ENCODE results near the gene DPP6.
"Not testable (repeated sequence)": the region's sequence is repeated elsewhere in the genome, so short reads cannot be mapped to it uniquely, and the experiment has no call there.

DPP6 gene

DNA sequence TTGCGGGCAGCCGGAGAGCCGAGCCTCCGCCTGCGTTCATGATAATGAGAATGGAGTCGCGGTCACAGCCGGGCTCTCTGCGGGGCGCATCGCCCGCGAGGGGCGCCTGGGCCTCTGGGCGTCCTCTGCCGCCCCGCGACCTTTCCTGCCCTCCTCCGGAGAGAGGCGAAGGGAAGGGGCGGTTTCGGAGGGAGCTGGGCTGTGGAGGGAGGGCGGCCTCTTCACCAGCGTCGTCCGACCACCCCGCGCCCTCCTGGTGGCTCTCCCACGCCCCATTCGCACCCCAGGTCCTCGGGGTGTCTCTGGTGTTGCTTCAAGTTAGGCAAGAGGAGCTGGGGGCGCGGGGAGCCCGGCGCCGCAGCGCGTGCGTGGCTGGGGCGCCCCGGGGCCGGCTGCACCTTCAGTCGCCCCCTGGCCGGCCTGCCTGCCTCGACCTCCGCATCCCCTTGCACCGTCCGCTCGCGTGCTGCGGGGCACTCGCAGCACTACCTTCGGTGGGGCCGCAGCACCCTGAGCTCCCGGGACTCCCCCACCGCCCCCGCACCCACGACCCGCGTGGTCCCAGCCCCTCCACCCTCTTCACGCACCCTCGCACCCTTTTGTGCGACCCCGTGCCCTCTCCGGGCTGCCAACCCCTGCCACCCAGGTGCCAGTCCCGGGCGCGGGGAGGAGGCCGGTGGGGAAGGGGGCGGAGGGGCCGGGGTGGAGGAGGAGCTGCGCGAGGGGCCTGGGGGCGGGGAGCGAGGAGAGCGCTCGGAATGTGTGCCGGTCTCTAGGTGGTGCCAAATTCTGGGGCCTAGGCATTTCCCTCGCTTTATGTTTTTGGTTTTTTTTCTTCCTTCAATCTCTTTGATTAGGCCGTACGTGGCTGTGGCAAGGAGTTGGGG lies at the start of gene DPP6:
Gene DPP6, plus strand, starts transcription at position 756 of the 887 bp plus-strand sequence.
- not testable (repeated sequence) for DNase-seq

DNA sequence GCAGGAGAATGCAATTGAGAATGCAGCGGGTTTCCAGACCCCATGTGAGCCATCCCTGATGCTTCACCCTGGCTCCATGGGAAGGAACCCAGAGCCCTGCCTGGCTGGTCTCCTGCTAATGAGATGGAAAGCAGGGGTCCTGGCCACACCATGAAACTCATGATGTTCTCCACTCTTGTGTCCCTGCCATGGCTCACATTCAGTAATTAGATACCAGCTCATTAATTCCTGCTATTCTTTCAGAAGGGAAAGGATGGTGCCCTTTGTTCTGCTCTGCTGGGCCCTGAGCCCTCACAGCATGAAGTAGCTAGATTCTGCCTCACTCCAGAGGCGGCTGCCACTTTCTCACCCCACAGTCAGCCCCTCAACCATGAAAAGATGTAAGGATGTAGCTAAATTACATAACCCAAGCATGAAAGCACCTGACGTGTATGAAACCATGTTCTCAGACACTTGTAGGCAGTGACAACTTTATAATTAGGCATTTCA lies 42.7 kb upstream of the DPP6 start:
- not testable (repeated sequence) for DNase-seq

DNA sequence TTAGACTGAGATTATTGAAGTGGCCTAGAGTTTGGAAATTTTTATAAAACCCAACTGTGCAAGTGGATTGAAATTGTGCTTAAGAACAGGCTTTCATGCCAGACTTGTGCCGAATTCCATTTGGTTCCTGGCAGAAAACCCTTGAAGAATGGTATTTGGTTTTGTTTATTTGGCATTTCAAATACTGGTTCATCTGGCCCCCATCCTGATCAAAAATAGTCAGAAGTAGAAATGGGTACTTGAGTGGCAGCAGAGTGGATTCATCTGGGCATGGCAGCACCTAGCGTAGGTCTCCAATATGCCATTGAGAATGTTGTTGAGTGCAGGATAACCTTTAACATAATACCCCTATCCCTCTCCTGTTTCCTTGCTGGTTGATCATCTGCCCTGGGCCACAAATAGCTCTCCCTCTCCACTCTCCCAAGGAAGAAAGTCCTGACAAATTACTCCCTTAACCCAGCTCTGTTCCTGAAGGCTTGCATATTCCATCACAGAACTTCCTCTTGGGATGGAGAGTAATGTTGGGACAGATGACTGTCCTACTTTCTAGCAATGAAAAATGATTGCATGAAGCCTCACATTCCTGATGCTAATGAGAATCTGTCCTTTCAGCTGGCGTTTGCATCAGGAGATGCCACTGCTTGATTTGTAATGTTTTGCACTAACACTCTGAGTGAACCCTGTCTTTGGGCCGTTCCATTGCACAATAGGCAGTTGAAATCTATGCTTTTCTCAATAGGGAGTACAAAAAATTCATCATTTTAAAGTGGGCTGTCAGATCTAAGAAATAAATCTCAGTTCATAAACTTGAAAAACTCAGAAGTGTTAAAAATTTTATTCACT lies 41.3 kb upstream of the DPP6 start:
- not testable (repeated sequence) for DNase-seq

DNA sequence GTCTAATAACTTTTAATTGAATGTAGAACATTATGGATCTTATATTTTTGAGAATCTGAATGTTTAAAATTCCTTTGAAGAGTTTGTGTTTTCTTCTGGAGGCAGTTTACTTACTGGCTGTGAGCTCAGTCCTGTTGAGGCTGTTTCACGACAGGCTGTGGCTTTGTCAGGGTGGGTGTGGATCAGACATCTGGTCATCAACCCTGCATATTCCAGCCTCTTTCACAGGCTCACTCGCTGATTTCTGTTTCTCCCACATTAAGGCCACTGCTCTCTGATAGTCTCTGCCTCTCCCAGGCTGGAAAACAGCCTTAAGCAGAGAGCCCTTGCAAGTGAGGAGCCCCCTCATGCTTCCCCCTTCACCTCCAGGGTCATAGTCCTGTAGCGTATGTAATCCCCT lies 39.4 kb upstream of the DPP6 start:
- DNase-seq = not testable (repeated sequence)

DNA sequence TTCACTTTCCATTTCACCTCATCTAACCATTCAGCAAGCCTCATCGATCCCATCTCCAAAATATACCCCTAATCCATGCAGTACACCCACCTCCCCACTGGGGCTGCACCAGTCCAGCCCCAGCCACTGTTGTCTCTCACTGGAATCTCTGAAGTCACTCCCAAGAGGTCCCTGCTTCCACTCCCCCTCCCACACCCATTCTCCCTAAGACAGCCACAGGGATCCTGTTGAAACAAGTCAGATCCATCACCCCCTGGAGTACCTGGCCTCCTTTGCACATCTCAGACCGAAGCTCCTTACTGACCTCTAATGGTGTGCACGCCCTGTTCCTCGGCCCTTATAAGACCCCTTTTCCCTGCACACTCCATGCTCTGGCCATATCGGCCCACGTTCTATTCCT lies 36.6 kb upstream of the DPP6 start:
- DNase-seq = not testable (repeated sequence)

DNA sequence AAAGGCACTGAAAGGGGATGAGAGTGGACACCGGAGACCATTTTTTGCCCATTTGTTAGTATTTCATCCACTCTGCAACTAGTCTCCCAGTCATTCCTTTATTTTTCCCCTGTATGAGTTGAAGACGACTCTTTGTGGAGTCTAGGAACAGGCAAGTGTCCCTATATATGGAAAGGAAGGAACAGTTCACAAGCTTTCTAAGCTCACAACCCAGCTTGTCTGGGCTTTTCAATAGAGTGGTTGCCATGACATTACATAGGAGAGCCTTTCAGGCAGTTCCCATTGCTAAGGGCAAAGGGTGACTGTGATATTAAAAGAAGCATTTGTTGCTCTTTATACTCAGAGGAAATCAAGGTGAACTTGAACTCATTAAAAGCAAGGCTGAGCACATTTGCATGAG lies 33.8 kb upstream of the DPP6 start:
- not testable (repeated sequence) for DNase-seq

DNA sequence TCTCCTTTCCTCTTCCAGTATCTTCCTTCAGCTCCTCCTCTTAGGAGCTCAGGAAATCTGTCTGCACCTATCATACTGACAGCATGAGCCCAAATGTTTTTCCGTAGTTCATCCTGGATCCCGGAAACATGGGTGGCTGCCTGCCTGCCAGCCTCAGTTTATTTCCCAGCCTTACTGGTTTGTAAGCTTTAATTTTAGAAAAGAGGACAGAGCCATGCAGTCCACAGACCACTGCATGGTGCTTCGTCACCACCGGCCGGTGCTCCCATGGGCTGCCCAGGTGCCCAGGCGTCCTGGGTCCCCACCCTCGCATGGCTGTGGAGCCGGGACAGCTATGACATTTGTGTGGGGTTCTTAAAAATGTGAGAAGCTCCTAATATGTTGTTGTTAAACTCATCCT lies 24.4 kb upstream of the DPP6 start:
- DNase-seq = not testable (repeated sequence)

DNA sequence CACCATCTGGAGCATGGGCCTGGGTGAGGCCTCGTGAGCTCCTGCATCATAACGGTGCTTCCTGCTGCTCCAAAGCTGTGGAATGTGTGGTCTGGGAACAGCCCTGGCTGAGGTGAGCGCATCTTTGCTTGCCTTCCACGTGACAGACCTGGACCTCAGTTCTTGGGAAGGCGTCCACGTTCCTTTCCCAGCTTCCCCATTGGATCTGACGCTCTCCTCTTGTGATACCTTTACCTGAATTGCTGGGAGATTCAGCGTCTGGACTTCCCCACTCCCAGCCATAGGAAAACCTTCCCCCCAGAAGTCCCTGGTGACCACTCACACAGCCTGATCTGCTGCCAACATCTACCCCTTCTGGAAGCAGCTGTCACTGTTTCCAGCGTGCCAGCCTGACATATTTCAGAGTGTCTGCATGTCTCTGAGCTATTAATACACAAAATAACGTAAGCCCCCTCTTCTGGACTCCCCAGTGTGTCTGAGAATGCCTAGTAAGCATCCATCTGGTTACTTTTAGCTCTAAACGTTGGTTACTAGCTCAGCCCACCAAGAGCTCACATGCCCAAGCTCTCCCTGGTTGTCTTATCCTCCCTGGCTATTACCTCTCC lies 21.6 kb upstream of the DPP6 start:
- not testable (repeated sequence) for DNase-seq

DNA sequence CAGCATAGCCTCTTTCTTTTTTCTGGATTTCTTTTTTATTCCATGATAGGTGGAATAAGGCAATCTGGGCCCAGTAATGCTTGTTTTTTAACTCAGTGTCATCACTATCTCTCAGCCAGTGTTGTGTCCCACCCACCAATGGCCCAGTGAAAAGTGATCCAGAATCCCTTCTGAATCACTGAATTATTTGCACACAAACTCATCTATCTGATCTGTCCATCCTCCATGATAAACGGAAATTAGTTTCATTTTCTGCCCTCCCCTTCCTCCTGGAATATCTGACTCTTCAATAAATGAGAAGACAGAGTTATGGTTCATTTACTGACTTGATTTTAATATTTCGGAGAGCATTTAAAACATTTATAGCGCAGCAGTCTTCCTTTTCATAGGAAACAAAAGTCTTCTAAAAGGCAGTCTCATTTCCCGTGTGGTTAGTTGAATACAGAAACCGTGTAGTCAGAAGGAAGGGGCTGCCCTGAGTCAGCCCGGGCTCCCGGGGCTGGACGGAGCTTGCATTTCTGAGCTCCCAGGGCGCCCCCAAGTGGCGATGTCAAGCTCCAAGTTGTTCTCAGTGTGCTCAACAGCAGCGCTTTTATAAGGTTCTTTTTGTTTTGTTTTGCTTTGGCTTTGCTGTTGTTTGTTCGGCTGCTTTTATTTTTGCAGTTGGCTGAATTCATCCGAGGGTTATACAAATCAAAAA lies 12.6 kb upstream of the DPP6 start:
- DNase-seq = not testable (repeated sequence)

DNA sequence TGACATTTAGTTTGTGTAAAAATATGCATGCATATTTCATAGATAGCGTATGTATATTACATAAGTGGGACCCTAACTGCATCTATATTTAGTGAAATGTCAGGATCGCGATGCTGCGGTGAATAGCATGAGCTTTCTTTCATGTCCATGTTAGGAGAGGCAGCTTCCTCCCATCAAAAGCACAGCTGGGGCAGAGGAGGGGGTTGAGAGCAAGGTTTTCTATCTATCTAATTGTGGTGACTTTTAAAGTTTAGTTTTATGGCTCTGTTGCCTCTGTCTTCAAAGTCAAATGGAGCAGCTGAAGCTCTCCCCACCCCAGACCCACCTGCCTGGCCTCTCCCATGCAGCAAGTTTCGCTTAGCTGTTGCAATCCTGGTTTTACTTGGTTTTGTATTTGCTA lies 1.8 kb upstream of the DPP6 start:
- DNase-seq = not testable (repeated sequence)

DNA sequence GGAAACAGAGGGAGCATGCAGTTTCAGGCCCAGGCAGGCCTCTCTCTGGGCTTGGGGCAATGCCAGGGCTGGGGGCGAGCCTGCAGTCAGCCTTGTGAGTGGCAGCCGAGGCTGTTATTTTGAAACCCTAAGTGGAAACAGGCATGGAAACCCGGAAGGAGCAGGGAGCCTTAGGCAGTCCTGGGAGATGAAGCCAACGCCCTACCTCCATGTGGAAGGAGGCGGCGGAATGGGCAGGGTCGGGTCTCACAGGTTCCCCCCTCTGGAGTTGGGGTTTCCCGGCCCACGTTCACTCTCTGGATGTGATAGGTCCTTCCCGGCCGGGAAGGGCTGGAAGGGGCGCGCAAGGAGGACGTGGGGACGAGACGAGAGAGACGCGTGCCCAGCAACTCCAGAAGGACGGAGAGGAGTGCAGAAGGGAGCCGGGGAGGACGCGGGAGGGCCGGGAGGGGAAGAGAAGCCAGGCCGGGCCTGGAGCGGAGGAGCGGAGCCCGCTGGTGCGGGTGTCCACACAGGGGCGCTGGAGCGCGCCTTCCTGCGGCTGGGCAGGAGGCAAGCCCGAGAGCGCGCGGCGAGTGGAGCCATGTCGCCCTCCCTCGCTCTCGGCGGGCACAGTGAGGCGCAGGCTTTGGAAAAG lies 1.1 kb upstream of the DPP6 start:
- DNase-seq = not testable (repeated sequence)

DNA sequence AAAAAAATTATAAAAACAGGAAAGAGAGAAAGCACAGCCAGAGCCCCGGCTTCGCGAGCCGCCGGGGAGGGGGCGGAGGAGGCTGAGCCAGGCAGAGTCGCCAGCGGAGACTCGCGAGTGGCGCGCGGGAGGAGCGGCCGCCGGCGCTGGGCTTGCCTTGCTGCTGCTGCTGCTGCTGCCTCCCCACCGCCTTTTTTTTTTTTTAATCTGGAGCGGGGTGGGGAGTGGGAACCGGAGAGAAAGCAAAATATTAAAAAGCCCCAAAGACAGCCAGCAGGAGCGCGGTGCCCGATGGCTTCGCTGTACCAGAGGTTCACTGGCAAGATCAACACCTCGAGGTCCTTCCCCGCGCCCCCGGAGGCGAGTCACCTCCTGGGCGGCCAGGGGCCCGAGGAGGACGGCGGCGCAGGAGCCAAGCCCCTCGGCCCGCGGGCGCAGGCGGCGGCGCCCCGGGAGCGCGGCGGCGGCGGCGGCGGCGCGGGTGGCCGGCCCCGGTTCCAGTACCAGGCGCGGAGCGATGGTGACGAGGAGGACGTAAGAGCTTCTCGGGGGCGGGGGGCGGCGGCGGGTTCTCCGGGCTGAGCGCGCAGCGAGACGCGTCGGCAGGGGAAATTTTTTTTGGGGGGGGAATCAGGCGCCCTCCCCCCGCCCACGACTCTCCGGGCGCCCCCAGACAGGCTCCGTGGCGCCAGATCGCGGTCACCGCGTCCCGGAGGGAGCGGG lies 493 bp downstream of the DPP6 start:
- DNase-seq = not testable (repeated sequence)

DNA sequence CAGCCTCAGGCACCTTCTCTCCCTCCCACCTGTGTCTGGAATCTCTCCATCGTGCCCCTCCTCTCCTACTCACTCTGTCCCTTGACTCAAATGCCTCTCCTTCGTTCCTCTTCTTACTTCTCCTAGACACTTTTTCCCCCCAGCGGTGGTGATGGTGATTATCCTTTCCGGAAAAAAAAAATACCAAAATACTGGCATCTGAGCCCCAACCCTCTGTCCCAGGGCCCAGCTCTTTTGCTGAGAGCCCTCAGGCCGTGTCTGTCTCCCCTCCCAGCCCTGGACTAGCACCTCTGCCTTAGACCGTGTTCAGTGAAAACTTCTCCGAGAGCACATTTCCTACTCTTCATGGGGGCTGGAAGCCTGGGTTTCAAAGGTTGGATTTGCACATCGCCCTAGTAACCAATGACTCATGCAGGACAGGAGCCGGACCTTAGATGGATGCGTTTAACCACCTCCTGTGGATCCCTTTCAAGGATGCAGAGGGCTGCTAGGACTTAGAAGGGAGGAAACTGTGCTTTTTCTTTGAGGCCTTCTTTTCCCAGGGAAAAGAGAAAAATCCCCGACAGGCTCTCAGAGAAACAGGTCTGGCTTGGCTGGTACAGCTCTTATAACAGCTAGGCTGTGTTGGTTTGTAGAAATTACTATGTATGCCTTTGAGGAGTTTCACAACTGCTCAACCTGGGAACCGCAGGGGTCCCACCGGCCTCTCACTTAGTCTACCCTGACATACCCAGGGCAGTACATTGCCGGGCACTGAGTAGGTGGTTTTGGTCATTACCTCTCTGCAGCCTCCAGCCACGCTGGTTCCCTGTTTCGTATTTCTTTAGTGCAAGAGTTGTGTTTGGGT lies 1.5 kb downstream of the DPP6 start:
- not testable (repeated sequence) for DNase-seq

DNA sequence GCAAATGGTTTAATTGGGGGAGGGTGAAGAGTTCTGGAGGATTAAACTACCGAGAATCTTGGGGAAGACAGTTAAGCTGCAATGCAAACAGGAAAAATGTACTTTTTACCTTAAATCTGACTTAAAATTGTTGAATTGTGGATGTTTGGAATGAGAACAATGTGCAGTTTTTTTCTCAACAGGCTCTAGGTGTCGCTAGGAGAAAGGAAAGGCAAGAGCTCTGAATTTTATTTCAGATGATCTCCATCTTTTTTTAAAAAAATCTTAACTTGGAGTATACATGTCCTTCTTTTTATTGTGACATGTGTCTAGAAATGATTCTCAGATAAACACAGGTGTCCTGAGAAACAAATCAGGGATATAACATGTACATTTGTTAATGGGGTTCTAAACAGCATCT lies 2.5 kb downstream of the DPP6 start:
- DNase-seq = not testable (repeated sequence)

DNA sequence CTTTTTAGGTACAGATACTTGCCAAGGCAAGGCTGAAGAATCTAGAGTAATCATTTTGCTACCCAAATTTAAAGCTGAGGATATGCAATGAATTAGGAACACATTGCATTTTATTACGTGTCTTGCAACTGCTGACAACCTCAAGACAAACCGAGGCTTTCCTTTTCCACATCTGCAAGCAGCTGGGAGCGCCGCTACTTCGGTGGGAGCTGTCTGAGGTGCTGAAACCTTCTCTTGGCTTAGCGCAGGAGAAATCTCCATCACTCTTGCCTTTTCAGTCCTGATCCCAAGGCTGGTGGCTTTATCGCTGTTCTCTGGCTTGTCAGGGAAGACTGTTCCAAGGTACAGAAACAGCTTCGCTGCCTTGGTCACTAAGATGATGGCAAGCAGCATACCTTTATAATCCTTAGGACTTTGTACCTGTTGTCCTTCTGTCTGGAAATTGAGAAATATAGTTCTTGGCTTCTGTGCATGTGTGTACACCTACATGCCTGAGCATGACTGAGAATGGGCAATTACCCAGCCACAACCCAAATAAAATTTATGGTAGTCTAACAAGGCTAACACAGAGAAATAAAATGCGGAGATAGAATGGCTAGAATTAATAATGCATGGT lies 3.4 kb downstream of the DPP6 start:
- DNase-seq = not testable (repeated sequence)

DNA sequence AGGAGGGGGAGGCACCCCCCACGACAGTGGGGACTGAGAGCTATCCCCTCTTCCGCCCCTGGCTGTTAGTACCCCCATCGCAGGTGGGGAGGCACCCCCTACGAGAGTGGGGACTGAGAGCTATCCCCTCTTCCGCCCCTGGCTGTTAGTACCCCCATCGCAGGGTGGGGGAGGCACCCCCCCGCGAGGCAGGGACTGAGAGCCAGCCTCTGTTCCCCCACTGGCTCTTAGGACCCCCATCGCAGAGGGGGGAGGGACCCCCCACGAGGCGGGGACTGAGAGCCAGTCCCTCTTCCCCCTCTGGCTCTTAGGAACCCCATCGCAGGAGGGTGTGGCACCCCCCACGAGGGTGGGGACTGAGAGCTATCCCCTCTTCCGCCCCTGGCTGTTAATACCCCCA lies 6.6 kb downstream of the DPP6 start:
- not testable (repeated sequence) for DNase-seq

DNA sequence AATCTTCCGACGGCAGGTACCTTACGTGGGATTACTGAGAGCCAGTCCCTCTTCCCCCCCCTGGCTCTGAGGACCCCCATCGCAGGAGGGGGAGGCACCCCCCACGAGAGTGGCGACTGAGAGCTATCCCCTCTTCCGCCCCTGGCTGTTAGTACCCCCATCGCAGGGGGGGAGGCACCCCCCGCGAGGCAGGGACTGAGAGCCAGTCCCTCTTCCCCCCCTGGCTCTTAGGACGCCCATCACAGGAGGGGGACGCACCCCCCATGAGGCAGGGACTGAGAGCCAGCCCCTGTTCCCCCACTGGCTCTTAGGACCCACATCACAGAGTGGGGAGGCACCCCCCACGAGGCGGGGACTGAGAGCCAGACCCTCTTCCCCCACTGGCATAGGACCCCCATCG lies 8.4 kb downstream of the DPP6 start:
- DNase-seq = not testable (repeated sequence)

DNA sequence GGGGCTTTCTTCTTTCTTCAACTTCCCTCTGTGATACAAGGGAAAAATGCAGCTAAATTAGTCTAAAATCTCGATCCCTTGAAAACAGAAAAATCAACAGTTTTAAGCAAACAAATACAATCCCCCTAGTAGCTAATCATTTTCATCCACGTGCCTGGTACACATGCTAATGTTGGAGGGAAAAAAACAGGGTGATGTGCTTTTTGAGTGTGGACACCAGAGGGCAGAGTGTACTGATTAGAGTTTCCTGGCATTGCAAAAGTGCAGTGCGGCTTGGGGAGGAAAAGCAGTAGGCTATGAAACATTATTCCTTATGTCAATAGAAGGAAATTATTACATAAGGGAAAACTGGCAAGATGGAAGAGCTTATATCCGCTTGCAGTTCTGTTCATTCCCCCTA lies 19.6 kb downstream of the DPP6 start:
- DNase-seq = peak; percentile 16

DNA sequence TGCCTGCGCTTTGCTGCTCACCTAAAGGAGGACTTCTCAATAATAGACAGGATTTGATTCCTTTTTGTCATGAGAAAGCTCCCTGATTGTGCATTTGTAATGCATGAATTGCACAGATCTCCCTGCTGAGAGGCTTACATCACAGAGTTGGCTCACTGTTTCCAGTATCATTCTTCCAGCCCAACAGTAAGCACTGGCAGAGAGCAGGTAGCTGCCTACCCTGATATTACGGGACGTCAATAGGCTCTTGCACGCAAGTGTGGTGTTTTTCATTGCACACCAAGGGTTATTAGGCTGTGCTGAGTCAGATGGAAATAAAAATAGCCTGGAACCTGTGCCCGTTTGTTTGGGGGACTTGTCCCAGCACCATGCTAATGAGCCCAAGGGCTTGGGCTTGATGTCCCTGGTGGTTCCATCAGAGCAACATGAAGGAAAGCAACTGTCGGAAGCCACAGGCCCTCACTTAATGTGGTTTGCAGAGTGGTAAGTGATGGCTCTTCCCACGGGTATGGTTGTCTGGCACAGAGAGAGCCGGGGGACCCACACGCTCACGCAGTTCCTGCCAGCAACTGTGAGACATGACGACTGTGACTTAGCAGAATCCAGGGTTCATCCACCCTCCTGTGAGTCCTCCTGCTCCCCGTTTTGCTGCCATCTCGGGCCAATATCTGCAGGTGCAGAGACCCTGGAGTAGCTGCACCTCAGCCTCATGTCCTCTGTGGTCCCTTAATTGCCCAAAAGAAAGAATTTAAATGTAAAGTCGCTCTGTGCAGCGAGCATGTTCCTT lies 20.4 kb downstream of the DPP6 start:
- not testable (repeated sequence) for DNase-seq

All from DMS153 (cell line).